ENCODE measurements around the gene CACNA2D4.

Gene CACNA2D4

GRCh38 chr12:1937481-1938224 is 19.2 kb upstream of the CACNA2D4 start:
- Histone ChIP-seq H3K4me3 (no peak overlapping the region), H3K36me3 (replicated peaks) (no peaks in the 10 kb centered on the region), H3K9me3 (no peaks in the 10 kb centered on the region), H3K4me1 (peaks cover 4% of the 10 kb centered on the region; the same call in 1 of the 2 replicates), H3K27me3 (ENCODE audit: low read depth) (no peaks in the 10 kb centered on the region)
- in situ Hi-C loops (cut with MboI; ENCODE audit: low sequenced_read_pairs), result loop anchor here (5.0 kb wide), 2 partner anchors 145 to 290 kb away; no protein-coding TSS in a partner anchor
- DNase-seq (ENCODE audit: low spot score in 2 of 2), result no peak

GRCh38 chr12:1936406-1937320 is 18.2 kb upstream of the CACNA2D4 start:
- DNase-seq (ENCODE audit: low spot score in 2 of 2), result no peak
- in situ Hi-C loops (cut with MboI; ENCODE audit: low sequenced_read_pairs), result loop anchor here (5.0 kb wide), 2 partner anchors 144 to 289 kb away; no protein-coding TSS in a partner anchor
- Histone ChIP-seq H3K9me3 (no peaks in the 10 kb centered on the region), H3K27me3 (ENCODE audit: low read depth) (no peaks in the 10 kb centered on the region), H3K36me3 (replicated peaks) (no peaks in the 10 kb centered on the region), H3K4me1 (peaks cover 4% of the 10 kb centered on the region; the same call in 1 of the 2 replicates), H3K4me3 (no peak overlapping the region)

GRCh38 chr12:1935700-1936378 is 17.4 kb upstream of the CACNA2D4 start:
- in situ Hi-C loops (cut with MboI; ENCODE audit: low sequenced_read_pairs), result loop anchor here (5.0 kb wide), 2 partner anchors 144 to 289 kb away; no protein-coding TSS in a partner anchor
- H3K4me3 ChIP-seq, result no peak overlapping the region
- H3K9me3 ChIP-seq, result no peaks in the 10 kb centered on the region
- no peaks in the 10 kb centered on the region for H3K27me3 ChIP-seq (ENCODE audit: low read depth)
- peaks cover 4% of the 10 kb centered on the region; the same call in 1 of the 2 replicates for H3K4me1 ChIP-seq
- H3K36me3 ChIP-seq (replicated peaks), result no peaks in the 10 kb centered on the region
- DNase-seq (ENCODE audit: low spot score in 2 of 2), result no peak

GRCh38 chr12:1935242-1935641 is 16.8 kb upstream of the CACNA2D4 start:
- in situ Hi-C loops (cut with MboI; ENCODE audit: low sequenced_read_pairs), result loop anchor here (5.0 kb wide), 2 partner anchors 143 to 288 kb away; no protein-coding TSS in a partner anchor
- Histone ChIP-seq H3K27me3 (ENCODE audit: low read depth) (no peaks in the 10 kb centered on the region), H3K36me3 (replicated peaks) (no peaks in the 10 kb centered on the region), H3K4me3 (no peak overlapping the region), H3K4me1 (peaks cover 4% of the 10 kb centered on the region; the same call in 1 of the 2 replicates), H3K9me3 (no peaks in the 10 kb centered on the region)
- no peak for DNase-seq (ENCODE audit: low spot score in 2 of 2)

GRCh38 chr12:1934831-1935230 is 16.4 kb upstream of the CACNA2D4 start:
- no peaks in the 10 kb centered on the region for H3K36me3 ChIP-seq (replicated peaks)
- in situ Hi-C loops (cut with MboI; ENCODE audit: low sequenced_read_pairs), result loop anchor here (5.0 kb wide), 2 partner anchors 143 to 288 kb away; no protein-coding TSS in a partner anchor
- no peak overlapping the region for H3K4me3 ChIP-seq
- DNase-seq (ENCODE audit: low spot score in 2 of 2), result no peak
- no peaks in the 10 kb centered on the region for H3K27me3 ChIP-seq (ENCODE audit: low read depth)
- no peaks in the 10 kb centered on the region for H3K9me3 ChIP-seq
- peaks cover 3% of the 10 kb centered on the region; the same call in 1 of the 2 replicates for H3K4me1 ChIP-seq

GRCh38 chr12:1934068-1934467 is 15.6 kb upstream of the CACNA2D4 start:
- in situ Hi-C loops (cut with MboI; ENCODE audit: low sequenced_read_pairs), result no loop called here
- H3K27me3 ChIP-seq (ENCODE audit: low read depth), result no peaks in the 10 kb centered on the region
- H3K36me3 ChIP-seq (replicated peaks), result no peaks in the 10 kb centered on the region
- H3K4me3 ChIP-seq, result no peak overlapping the region
- H3K9me3 ChIP-seq, result no peaks in the 10 kb centered on the region
- no peak for DNase-seq (ENCODE audit: low spot score in 2 of 2)
- H3K4me1 ChIP-seq, result no peaks in the 10 kb centered on the region

GRCh38 chr12:1933342-1934051 is 15.0 kb upstream of the CACNA2D4 start:
- Histone ChIP-seq H3K4me3 (no peak overlapping the region), H3K36me3 (replicated peaks) (no peaks in the 10 kb centered on the region), H3K27me3 (ENCODE audit: low read depth) (no peaks in the 10 kb centered on the region), H3K9me3 (no peaks in the 10 kb centered on the region), H3K4me1 (no peaks in the 10 kb centered on the region)
- in situ Hi-C loops (cut with MboI; ENCODE audit: low sequenced_read_pairs), result no loop called here
- DNase-seq (ENCODE audit: low spot score in 2 of 2), result peak; percentile 17 to 37

GRCh38 chr12:1932264-1932777 is 13.9 kb upstream of the CACNA2D4 start:
- no peaks in the 10 kb centered on the region for H3K27me3 ChIP-seq (ENCODE audit: low read depth)
- in situ Hi-C loops (cut with MboI; ENCODE audit: low sequenced_read_pairs), result no loop called here
- H3K36me3 ChIP-seq (replicated peaks), result no peaks in the 10 kb centered on the region
- no peak overlapping the region for H3K4me3 ChIP-seq
- peak in 1 of 2 experiments; percentile 3 for DNase-seq (ENCODE audit: low spot score in 2 of 2)
- H3K4me1 ChIP-seq, result no peaks in the 10 kb centered on the region
- H3K9me3 ChIP-seq, result no peaks in the 10 kb centered on the region

- DNase-seq (ENCODE audit: low spot score in 2 of 2), result peak in 1 of 2 experiments; percentile 3
- H3K9me3 ChIP-seq, result no peaks in the 10 kb centered on the region
- no peaks in the 10 kb centered on the region for H3K36me3 ChIP-seq (replicated peaks)
- H3K27me3 ChIP-seq (ENCODE audit: low read depth), result no peaks in the 10 kb centered on the region
- H3K4me3 ChIP-seq, result no peak overlapping the region
- in situ Hi-C loops (cut with MboI; ENCODE audit: low sequenced_read_pairs), result no loop called here
- H3K4me1 ChIP-seq, result no peaks in the 10 kb centered on the region
Observed at GRCh38 chr12:1931642-1932041, 13.2 kb upstream of the CACNA2D4 start.

- H3K4me3 ChIP-seq, result no peak overlapping the region
- no peaks in the 10 kb centered on the region for H3K4me1 ChIP-seq
- H3K27me3 ChIP-seq (ENCODE audit: low read depth), result no peaks in the 10 kb centered on the region
- DNase-seq (ENCODE audit: low spot score in 2 of 2), result peak in 1 of 2 experiments; percentile 5
- no peaks in the 10 kb centered on the region for H3K36me3 ChIP-seq (replicated peaks)
- in situ Hi-C loops (cut with MboI; ENCODE audit: low sequenced_read_pairs), result no loop called here
- no peaks in the 10 kb centered on the region for H3K9me3 ChIP-seq
Observed at GRCh38 chr12:1930803-1931597, 12.5 kb upstream of the CACNA2D4 start.

GRCh38 chr12:1929985-1930802 is 11.7 kb upstream of the CACNA2D4 start:
- no peaks in the 10 kb centered on the region for H3K36me3 ChIP-seq (replicated peaks)
- H3K4me1 ChIP-seq, result no peaks in the 10 kb centered on the region
- no peaks in the 10 kb centered on the region for H3K9me3 ChIP-seq
- no peak overlapping the region for H3K4me3 ChIP-seq
- in situ Hi-C loops (cut with MboI; ENCODE audit: low sequenced_read_pairs), result no loop called here
- no peaks in the 10 kb centered on the region for H3K27me3 ChIP-seq (ENCODE audit: low read depth)
- peak in 1 of 2 experiments; percentile 1 for DNase-seq (ENCODE audit: low spot score in 2 of 2)

All from HAP-1 (cell line).